HG03280 (cell line): ENCODE data around the gene MYLK4.

Source experiments
- ATAC-seq: cut with Tn5 transposase; IDR thresholded peaks from one replicate; pipeline ENCODE4 v1.9.1; 2021; ENCODE audit warnings: mild to moderate bottlenecking, moderate library complexity; ENCODE audit not compliant: unreplicated experiment

The MYLK4 gene

DNA sequence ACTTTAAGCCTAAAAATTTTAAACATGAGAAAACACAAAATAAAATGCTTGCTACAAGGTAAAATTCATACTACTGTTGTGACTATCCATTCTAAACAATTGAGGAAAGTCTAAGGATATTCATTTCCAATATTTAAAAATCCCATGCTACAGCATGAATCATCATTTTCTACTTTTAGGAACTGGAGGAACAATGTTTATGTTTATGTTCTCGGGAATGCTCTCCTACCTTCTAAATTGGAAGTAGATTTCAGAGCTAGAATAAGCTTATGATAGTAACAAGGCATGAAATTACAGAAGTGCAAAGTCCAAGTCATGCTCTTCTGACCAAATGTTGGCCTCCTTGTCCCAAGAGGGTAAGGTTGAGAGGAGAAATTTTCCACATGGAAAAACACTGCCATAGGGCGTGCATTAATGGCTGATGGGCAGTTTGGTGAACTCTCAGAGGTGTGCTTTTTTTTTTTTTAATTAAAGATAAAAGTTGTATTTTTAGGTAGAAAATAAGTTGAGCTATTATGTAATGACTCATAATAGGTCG lies 6.0 kb upstream of the MYLK4 start:
- ATAC-seq: no peak

DNA sequence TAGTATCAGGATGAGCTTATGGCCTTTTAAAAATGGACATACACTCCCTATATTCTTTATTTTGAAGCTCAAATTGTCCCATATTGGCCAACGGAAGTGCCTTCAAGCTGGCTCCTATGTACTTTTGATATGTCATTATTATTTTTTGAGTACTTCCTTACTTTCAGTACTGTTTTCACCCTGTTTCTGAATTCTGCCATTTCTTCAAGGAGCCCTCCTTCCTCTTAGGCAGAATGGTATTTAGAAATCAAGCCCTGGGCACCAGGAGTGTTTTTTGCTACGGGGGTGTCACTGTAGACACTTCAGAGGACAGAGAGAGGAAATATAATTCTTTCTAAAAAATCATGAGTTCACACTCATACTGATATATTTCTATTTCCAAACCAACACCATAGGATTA lies 5.5 kb upstream of the MYLK4 start:
- ATAC-seq: no peak

DNA sequence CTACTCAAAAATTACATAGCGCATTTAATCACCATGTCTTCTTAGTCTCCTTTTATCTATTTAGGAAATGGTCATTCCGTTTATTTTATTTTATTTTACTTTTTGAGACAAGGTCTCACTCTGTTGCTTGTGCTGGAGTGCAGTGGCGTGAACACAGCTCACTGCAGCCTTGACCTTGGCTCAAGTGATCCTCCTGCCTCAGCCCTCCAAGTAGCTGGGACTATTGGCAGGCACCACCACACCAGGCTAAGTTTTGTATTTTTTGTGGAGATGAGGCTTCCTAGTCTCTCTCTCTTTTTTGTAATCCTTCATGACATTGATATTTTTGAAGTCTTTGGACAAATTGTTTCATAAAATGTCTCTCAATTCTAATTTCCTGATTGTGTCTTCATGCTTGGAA lies 4.7 kb upstream of the MYLK4 start:
- no peak for ATAC-seq

DNA sequence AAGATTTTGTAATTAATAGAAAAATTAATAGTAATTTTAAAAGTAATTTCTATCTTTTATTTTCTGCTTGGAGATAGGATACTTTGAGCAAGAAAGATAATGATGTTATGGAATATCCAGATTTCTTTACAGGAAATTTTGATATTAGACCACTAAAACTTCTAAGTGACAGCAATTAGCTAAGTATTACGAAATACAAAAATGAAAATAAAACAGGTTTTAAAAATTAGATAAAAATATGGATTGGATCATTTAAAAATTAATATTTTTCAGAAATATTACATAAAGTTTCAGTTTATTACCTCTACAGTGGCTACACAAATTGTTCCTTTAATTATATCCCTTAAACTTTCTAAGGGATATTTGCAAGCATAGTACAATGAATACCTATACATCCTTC lies 4.2 kb upstream of the MYLK4 start:
- ATAC-seq: no peak

DNA sequence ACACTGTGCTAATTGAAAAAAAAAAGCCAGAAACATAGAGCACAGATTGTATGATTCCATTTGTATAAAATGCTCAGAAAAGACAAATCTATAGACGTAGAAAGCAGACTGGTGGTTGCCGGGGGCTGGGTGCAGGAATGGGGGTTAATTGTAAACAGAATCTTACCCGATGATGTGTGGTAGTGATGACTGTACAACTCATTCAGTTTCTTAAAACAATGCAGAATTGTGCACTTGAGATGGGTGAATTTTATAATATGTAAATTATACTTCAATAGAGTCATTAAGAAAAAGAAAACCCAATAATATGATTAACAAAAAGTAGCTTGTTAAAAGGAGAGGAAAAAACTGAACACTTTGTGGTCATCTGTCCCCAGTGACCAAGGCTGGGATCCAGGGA lies 3.7 kb upstream of the MYLK4 start:
- ATAC-seq: no peak

DNA sequence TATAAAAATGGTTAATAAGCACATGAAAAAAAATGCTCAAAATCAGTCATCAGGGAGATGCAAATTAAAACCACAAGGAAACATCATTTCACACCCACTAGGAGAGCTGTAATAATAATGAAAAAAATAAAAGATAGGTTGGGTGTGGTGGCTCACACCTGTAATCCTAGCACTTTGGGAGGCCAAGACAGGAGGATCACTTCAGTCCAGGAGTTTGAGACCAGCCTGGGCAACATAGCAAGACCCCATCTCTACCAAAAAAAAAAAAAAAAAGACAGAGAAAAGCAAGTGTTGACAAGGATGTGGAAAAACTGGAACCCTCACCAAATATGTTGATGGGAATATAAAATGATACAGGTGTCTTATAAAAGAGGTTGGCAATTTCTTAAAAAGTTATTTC lies 3.0 kb upstream of the MYLK4 start:
- no peak for ATAC-seq

DNA sequence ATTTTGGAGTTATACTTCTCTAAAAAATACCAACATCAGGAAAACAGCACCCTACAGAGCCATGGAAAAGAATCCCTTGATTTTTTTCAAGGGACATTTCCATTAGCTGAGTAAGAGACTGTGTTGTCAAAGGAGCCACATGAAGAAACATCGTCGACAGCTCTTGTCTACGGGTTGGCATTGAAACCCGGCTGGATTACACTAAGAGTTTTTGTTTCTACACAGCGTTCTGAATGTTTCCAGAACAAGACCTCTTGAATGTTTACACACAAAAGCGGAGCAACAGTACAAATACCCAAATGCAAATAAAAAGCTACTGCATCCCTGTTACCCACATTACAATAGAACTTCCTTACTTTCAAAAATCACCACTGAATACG lies 2.4 kb upstream of the MYLK4 start:
- no peak for ATAC-seq

DNA sequence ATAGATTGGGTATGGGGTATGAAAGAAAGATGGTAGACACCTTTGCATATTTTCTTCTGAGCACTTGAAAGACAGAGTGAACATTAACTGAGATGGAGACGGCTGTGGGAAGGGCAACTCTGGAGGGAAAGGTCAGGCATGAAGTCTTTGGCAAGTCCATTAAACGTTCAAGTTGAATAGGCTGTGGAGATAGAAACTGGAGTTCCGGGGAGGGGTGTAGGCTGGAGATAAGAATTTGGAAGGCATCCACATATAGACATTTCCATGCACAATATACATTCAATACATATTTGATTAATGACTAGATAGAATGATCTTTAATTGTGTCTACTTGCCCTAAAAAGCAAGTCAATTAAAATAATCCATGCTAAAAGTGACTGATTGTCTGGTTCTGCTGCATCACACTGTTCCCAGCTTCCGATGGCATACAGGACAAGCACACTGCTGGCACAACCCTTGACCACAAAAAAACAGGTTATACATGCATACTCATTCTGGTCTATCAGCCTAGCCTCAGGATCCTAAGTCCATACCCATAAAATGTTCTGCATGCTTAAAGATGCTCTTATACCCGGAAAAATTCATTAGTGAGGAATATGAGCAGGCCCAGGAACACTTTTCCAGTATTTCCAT lies 1.9 kb upstream of the MYLK4 start:
- no peak for ATAC-seq

DNA sequence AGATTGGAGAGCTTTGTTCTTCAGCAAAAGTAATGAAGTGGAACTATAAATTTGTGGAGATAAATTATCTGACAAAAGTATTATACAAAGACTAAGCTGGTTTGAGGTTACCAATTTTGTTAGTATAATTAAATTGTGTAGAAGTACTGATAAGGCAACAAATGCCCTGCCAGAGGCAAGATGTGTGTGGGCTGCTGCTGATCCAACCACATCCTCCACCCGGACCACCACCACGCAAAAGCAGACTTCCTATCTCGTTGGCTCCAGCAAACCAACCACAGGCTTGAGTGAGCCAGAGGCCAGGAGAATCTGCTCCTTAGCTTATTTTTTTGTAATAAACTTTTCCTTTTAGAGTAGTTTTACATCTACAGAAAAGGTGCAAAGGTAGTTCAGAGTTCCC lies 1.1 kb upstream of the MYLK4 start:
- ATAC-seq: no peak

DNA sequence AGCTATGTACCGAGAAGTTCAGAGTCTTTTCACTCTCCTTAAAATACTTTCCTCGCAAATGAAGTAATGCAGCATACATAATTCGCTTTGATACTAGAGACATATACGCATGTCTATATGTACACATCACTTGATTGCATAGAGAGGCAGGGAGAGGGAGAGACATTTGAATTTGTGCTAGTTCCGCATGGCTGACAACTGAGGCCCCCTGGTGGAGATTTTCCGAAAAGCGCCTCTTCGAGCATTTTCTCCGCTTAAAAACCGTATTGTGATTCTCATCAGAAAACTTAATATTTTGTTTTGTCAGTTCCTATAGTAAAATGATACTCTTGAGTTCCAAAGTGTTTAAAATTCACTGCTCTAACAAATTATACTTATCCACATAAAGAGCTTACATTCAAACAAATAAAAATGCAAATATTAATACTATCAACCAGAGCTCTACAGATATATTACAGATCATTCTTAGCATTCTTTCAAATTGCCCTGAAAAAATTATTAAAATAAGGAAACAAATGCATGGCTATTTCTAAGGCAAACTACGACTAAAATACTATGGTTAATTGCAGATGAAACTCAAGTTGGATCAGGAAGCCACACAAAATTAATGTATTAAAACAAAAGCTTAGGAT lies 637 bp downstream of the MYLK4 start:
- ATAC-seq: no peak

DNA sequence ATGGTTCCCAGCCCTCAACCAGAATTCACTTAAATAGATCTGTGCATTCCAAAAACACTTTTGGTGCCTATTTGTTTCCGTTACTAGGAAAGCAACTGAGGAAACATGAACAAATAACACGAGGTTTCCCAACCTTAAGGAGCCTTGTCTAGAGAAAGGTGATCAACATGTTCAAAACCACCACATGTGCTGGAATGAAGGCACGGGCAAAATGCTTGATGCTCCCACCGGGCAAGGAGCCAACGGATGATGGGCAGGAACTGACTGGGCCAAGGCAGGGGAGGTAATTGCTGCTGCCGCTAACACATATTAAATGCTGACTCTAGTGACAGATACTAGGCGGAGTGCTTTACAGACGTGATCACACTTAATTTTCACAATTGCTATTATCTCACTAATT lies 2.5 kb downstream of the MYLK4 start:
- ATAC-seq: no peak

DNA sequence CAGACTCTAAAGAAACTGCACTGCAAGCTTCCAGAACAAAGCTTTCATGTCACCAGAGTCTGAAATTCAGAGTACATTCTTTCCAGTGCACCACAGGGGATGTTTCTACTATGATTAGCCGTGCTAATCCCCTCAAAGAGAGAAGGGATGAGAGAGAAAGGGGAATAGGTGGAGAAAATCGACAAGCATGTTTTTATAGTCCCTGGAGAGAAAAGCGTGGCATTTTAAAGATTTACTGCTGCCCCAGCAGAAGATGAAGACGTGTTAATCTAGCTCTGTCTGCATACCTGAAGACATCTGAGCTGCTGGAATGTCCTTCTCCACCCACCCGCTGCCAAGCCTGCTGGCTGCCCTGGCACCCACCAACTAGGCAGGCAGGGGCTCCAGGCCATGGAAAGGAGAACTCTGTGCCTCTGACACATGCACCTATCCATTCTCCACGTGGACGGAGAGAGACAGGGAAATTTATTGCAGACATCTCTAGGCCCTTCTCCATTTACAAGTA lies 4.1 kb downstream of the MYLK4 start:
- no peak for ATAC-seq

DNA sequence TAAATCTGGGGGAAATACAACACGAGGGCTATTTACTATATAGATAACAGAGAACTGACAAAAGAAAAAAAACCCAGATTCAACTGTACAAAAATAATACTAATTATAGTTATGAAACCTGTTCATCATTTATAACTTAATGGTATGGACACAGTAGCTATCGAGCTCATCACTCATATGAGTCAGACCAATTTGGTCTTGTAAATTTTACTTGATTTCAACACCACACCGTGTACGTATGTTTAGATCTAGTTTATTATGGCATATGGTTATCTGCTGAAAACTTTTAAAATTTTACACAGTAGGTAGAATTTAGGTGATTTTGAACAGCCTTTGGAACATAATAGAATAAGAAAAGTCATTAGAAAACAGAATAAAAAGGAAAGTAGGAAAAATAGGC lies 5.5 kb downstream of the MYLK4 start:
- no peak for ATAC-seq

DNA sequence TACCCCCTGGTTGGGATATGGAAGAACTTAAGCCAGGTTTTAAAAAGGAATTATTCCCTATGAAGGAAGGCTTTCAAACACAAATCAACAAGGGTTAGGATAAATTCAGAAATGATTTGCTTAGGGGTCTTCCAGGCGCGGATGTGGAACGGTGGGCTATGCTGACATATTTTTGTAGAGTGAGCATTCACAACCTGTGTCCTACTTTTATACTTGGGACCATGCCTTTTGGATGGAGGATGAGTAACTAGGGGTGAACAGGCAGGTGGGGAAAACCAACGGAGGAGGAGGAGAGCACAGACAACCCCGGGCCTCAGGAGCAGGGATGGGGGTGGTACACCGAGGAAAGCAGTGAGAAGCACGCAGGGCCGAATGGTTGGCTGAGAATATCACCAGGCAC lies 5.9 kb downstream of the MYLK4 start:
- no peak for ATAC-seq

DNA sequence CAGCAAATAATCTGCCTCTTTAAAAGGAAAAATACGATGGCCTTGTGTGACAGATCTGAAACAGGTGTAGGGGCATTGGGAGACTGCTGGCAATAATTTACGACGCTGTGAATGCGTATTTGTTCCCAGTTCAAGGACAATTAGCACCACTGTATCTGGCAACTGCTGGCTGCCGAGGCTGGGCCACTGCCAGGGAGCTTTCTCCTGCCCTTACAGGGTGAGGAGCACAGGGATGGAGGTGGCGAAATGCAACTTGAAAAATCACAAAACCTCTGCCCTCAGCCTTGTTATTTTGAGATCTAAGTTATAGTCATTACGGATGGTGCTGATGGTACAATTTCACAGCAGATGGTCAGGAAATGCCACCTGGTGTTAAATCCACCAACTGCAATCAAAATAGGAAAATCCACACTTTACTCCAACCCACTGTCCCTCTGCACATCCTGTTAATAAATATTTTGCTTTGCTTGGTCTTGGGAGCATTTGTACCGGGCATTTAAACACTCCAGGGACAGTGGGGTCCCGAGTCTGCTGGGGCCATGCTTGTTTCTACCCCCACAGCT lies 6.4 kb downstream of the MYLK4 start:
- no peak for ATAC-seq

DNA sequence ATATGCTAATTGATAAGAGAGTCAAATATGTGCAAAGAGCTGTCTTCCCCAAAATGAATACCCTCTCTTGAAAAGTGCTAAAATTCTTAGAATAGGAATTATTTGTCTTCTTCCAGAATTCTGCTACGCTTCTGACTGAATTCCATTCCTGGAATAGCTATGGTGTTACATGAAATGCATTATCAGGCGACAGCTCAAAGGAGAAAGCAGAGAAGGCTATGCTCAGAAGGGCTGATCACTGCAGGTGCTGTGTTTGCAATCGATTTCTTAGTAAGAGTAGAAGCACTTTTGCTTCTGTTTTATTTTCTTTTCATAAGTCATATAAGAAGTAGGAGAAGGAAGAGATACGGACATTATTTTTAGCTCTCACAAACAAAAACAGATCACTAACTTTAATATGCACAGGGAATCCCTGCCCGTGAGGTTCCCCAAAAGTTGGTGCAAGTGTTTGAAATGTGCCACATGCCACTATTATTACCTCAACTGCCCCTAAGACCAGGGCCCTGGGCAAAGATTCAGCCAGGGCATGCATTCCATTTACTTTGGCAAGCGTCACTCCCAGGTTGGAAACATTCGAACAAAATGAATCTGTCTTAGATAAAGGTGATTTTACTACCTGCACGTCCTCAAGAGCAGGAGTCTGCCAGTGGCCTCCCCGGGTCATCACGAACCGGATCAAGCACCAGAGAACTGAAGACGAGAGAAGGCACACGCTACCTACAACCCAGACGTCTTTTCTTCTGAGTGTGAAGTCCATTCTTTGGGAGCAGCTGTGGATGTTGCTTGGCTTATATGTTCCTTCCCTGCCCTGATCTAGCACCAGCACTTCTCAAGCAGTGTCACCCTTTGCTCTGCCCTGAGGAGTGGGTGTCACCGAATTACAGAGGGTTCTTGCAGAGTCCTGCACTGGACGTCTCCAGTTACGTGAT lies 7.2 kb downstream of the MYLK4 start:
- no peak for ATAC-seq

DNA sequence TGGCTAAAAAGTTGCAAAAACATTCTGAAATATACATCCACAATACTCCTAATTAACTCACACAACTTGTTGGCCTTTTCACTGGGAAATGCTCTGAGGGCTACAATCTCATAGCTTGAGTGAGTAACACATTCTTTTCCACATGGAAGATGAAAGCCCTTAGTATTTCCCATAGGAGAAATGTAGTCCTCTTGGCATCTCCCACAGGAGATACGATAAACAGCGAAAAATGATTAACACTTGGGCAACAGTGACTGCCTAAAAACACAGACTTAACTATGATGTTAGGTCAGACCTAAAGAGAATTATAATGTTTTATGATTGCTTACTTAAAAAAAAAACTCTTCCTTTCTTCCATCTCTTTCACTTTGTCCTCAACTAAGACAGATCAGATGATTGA lies 9.0 kb downstream of the MYLK4 start:
- no peak for ATAC-seq

DNA sequence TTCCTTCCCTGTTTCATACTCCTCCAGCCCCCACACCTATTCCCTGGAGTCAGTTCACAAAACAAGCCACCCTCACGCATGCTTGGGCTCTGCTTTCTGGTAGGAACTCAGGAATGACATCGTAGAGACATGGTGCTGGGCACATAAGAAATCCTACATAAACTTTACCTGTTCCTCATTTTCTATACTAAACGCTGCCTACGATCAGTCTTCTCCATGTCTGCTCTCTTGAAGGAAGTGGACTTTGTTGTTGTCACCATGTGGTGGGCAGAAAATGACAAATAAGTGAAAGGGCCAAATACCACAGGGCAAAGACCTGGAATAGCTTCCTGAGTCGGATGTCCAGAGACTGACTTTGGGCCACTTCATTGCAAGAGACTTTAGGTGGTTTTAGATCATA lies 10.1 kb downstream of the MYLK4 start:
- ATAC-seq: no peak

DNA sequence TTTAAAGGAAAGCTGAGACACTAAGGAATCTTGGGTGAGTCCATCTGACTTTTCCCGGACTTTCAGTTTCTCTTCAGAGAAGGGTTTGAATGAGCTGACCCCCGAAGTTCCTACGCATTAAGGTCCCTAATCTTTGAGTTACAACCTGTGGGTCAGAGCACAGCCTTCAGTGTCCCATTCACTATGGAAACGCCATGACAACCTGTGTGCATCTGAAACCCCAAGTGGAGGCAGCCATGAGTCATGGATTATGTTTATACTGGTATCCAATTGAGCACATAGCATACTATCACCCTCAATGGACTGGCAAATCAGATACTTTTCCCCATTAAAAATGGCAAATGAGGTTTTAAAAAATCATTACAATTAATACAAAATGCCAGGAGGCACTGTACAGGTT lies 11.4 kb downstream of the MYLK4 start:
- no peak for ATAC-seq

DNA sequence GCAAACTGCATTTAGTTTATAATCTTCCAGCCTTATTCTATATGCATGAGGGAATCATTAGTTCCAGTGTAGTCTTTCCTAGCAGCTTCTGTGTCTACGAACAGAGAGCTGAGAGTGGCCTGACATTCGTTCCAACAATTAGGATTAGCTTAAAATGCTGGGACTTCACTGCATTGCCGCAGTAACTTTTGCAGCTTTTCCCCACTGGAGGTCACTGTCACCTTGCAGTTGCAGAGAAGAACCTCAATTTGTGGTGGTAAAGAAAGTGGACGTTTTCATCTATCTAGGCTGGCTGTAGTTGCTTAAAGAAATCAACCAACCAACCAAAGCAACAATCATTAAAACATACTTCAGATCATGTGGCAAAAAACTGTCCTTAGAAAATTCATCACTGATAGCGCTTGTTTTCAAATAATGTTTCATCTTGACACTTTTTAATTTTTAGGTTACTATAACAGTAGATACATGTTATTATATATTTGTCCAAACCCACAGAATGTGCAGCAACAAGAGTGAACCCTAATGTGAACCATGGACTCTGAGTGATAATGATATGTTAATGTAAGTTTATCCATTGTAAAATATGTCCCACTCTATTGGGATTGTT lies 12.2 kb downstream of the MYLK4 start:
- ATAC-seq: no peak

DNA sequence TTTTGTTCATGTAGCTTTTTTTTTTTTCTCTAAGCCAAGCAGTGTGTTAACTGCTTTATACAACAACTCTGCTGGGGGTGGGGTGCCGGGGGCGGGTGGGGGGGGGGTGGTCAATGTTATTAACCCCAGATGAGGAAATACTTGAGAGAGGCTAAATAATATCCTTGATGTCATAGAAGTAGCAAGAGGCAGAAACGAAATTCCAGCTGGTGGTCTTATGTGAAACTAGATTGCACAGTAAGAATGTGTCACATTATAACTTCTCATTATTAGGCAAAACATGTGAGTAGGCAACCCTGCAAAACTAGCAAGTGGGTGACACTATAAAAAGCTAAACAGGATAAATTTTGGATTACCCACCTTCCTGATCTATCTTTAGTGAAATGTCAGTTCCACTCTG lies 12.8 kb downstream of the MYLK4 start:
- ATAC-seq: no peak
